HG02973 (cell line): ENCODE results near the gene WDR5.
"Not testable (repeated sequence)": the region's sequence is repeated elsewhere in the genome, so short reads cannot be mapped to it uniquely, and the experiment has no call there.

ENCODE experiments used
- ATAC-seq: cut with Tn5 transposase; IDR thresholded peaks from one replicate; pipeline ENCODE4 v1.9.1; 2021; ENCODE audit warnings: moderate library complexity; ENCODE audit not compliant: unreplicated experiment

The WDR5 gene

DNA sequence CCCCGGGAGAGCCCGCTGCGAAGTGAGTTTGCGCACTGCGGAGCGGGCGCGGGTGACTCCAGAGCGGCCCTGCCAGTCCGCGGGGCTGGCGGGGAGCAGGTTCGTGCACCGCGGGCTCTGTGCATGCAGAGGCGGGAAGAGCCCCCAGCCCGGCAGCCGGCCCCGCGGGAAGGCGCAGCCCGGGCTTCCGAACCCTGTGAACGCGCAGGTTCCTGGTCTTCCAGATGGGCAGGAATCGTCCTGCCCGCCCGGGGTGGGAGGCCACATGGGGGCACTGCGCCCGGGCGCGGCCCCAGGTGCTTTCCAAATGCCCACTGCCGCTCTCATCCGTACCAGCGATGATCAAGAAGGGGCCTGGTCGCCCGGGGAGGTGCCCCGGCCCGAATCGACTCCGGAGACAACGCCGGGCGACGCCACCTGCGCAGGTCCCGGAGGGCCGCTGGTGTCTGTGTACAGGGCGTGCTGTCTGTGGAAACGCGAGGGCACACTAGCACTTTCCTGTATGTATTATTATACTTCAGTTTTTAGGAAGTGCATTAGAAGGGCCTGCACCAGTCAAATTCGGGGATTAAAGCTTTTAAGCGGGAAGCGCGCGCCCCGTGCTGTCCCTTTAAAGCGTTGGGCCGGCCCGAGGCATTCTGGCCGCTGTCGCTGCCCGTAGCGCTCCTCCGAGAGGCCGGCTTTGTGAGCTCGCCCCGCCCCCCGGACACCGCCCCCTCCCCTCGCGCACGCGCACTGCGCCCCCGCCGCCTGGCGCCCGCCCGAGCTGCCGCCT is at the start of gene WDR5:
WDR5 (plus strand) TSS at position 740 of the 775 bp plus-strand sequence. CDS start 3,796 bp downstream, outside the sequence.
- ATAC-seq = peak; percentile 45

DNA sequence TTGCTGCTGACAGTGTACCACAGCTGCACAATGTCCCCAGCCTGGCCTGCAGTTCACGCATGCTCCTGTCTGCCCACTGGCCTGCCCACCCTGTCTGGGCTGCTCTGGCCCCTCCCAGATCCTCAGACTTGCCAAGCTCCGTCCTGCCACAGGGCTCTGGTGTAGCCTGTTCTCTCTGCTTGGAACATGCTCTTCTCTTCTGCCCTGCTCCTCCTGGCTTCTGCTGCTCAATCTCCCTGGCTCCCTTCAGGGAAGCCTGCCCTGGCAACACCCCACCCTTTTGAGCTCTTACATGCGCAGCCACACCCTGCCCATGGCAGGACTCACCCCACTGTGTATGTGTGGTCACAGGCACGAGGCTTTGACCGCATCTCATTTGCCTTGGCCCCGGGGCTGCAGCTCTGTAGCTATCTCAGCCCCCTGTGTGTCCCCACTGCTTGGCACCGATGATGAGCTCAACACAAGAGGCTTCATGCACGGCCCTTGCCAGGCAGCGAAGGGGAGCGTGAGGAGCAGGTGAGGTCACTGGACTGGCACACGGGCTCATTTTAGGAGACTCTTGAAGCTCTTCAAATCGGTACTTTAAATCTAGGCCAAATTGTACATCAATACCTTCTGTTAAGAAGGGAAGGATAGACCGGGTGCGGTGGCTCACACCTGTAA is 47.7 kb upstream of the WDR5 start:
- no peak for ATAC-seq

DNA sequence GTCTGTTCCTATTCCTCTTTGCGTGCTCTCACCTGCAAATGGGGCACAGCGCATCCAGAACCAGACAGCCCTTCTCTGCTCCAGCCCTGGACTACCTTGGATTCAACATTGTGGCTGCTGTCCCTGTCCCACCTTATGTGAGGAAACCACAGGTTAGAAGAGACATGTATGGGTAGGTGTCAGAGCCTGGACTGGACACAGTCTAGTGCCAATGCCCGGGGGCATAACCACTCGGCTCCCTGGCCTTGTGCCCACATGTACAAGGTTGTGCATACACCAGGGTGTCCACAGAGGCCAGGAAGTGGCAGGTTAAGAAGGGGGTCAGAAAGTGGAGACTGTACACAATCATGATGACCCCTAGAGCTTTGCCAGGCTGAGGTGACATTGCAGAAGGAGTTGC is 45.9 kb upstream of the WDR5 start:
- ATAC-seq = no peak

DNA sequence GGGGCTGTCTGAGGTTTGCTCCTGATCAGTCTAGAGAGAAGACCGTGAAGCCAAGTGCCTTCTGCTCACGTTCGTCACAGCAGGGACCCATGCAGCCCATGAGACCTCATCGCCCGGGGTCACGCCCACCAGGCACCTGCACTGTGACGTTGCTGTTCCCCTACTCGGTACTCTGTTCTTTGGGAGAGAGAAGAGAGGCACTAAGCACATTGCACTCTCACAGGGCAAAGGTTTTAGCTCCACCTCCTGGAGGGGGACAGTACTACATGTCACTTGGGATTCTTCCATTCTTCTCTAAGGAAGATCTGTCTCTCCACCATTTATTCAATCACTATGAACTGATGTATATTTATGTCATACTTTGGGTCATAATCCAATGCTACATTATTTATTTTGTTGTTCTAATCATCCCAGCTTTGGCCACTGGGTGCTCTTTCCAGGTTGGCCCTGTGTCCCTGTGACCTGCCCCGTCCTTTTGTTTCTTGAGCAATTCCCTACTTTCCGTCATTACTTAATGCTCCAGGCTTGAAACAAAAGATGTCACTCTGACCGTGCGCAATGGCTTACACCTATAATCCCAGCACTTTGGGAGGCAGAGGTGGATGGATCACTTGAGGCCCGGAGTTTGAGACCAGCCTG is 36.6 kb upstream of the WDR5 start:
- no peak for ATAC-seq

DNA sequence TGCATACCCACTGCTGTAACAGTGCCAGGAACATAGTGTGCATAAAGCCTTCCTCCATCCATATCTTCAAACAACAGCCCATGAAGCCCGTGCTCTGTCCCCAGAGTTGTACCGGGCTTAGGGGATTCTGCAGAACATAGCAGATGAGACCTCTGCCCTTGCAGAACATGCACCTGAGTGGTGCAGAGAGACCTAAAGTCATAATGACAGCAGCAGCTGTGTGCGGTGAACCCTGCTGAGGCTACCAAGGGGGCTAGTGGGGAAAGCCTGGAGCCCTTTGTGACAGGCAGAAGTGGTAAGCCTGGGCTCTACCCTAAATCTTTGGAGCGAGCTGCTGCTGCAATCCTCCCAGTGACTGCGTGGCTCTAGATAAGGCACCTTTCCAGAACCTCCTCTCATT is 35.8 kb upstream of the WDR5 start:
- no peak for ATAC-seq

DNA sequence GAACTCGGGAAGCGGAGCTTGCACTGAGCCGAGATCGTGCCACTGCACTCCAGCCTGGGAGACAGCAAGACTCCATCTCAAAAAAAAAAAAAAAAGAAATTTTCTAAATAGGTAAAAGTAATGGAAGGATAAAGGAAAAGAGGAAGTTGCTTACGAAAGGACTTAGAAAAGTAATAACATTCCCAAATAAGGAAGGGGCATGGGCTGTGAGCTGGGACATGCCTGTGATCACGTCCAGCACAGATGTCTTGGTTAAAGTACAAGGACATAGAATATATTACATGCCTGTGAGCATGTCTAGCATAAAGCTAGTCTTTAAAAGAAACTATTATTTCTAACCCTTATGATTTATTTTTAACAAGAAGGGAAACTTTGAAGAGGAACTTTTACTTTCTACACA is 34.7 kb upstream of the WDR5 start:
- not testable (repeated sequence) for ATAC-seq

DNA sequence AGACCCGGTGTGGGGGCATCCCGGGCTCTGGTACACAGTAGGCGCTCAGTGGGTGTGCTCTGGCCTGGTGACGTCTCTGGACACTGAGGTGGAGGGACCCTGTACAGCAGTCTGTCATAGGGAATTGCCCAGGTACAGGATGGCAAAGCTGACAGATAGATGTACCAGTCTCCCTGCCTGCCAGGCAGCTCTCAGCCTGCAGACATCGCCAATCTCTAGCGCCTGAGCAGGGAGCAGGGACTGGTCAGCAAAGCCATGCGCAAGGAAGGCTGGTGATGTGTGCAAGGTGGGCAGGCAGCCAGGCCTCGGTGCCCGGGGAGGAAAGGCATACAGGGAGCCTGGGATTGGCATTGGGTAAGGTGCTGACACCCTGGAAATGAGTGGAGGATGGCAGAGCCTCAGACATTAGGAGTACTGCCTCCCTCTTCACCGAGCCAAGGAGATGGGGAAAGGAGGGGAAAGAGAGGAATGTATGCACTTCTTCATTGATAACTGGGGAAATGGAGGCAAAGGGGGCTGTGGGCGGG is 34.2 kb upstream of the WDR5 start:
- no peak for ATAC-seq

DNA sequence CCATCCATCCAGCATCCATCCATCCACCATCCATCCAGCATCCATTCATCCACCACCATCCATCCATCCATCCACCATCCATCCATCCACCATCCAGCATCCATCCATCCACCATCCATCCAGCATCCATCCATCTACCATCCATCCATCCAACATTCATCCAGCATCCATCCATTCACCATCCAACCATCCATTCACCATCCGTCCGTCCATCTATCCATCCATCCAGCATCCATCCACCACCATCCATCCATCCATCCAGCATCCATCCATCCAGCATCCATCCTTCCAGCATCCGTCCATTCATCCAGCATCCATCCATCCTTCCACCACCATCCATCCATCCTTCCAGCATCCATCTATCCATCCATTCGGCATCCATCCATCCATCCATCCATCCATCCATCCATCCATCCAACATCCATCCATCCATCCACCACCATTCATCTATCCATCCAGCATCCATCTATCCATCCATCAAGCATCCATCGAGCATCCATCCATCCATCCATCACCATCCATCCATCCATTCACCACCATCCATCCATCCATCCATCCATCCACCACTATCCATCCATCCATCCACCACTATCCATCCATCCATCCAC is 32.4 kb upstream of the WDR5 start:
- no peak for ATAC-seq

DNA sequence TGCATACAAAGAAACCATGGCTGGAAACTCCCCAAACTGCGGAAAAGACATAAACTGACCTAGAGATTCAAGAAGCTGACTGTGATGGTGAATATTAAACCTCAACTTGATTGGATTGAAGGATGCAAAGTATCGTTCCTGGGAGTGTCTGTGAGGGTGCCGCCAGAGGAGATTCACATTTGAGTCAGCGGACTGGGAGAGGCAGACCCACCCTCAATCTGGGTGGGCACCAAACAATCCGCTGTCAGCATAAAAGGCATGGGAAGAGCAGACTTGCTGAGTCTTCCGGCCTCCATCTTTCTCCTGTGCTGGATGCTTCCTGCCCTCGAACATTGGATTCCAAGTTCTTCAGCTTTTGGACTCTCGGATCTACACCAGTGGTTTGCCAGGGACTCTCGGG is 24.8 kb upstream of the WDR5 start:
- ATAC-seq = no peak

DNA sequence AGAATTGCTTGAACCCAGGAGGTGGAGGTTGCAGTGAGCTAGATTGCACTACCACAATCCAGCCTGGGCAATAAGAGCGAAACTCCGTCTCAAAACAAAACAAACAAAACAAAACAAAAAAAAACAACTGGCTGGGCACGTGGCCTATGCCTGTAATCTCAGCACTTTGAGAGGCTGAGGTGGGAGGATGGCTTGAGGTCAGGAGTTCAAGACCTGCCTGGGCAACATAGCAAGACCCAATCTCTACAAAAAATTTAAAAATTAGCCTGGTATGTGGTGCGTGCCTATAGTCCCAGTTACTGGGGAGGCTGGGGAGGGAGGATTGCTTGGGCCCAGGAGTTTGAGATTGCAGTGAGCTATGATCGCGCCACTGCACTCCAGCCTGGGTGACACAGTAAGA is 23.3 kb upstream of the WDR5 start:
- ATAC-seq = no peak

DNA sequence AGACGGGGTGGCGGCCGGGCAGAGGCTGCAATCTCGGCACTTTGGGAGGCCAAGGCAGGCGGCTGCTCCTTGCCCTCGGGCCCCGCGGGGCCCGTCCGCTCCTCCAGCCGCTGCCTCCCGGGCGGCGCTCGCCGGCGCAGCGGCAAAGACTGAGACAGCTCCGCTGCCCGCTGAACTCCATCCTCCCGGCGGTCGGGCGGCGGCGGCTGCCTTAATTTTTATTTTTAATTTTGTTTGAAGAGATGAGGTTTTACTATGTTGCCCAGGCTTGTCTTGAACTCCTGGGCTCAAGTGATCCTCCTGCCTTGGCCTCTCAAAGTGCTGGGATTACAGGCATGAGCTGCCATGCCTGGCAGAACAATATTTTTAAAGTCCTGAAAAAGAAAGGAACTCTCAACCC is 16.9 kb upstream of the WDR5 start:
- ATAC-seq = not testable (repeated sequence)

DNA sequence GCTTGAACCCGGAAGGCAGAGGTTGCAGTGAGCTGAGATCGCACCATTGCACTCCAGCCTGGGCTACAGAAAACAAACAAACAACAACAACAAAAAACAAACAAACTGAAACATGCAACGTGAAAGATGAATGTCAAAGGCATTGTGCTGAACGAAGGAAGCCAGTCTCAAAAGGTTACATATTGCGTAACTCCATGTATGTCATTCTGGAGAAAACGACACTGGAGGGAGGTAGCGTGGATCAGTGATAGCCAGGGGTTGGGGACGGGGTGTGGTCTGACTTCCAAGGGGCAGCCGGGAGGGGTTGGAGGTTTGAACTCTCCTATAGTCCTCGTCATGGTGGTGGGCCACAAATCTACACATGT is 12.1 kb upstream of the WDR5 start:
- ATAC-seq = no peak

DNA sequence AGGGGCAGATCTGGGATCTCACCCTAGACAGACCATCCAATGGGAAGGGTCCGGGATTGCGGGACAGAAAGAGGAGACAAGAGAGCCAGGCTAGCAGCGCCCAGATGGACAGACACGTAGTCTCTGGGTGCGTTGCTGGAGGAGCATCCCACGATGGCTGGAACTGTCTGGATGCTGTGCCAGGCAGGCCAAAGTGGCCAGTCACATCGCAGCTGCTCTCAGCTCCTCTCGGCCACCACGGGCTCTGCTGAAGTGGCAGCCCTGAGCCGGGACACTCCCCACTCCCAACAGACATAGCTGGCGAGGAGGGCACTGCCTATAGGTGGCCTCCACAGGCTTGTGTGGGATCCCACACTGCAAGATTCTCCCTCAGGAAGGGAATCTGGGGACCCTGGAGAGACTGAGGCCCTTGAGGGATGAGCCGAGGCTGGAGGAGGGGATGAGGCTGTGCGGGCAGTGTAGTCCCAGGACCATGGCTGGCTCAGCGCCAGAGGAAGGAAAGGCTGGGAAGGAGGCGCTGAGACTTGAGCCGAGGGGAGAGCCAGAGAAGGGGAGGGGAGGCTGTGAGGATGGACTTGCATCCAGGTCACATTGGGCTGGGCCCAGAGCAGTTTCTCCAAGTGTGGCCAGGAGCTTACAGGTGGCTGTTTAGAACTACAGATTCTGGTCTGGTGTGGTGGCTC is 10.3 kb upstream of the WDR5 start:
- ATAC-seq = no peak

DNA sequence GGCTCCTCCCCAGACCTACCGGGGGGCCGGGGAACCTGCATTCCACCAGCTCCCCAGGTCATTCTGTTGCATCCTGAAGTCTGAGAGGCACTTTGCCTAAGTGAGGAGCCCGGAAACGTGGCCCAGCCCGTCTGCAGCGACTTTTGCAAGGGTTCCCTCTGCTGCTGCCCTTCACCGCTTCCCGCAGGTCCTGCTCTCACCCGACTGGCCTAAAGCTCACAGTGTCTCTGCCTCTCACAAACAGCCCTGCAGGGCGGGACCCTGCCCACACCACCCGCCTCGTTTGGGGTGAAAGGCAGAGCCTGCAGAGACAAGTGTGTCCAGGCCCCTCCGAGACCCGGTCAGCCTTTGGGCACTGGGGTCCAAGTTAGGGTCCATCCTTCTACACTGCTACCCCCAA is 9.5 kb upstream of the WDR5 start:
- ATAC-seq = no peak

DNA sequence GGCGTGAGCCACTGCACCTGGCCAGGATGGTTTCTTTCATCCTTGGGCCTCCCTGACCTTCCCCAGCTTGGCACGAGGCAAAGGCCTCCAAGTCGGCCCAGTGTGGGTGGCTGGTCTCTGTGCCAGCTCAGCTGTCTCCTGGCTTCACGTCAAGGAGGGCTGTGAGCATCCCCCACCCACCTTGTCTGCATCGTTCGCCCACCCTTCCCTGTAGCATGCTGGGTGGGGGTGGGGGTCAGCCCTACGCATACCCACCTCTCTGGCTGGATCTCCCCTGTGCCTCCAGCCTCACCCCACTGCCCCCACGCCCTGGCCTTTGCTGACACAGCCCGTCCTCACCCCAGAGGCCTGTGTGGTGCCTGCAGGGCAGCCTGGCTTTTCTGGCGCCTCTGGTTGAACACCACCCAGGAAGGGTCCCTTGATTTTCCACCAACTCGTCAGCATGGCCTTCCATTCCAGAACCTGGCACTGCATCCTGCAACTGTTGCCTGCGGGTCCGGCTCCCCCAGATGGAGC is 8.8 kb upstream of the WDR5 start:
- no peak for ATAC-seq

DNA sequence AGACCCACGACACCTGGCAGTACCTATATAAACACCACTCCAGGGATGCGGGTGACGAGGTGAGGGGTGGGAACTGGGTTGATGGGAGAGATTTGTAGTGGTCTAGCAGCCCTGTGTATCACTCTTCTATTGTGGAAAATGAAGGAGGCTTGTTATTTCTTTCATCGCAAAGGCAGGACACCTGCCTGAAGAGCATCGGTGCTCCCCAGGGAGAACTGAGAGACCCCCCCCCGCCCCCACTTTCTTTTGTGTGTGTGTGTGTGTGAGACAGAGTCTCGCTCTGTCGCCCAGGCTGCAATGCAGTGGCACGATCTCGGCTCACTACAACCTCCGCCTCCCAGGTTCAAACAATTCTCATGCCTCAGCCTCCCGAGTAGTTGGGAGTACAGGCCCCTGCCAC is 8.3 kb upstream of the WDR5 start:
- no peak for ATAC-seq

DNA sequence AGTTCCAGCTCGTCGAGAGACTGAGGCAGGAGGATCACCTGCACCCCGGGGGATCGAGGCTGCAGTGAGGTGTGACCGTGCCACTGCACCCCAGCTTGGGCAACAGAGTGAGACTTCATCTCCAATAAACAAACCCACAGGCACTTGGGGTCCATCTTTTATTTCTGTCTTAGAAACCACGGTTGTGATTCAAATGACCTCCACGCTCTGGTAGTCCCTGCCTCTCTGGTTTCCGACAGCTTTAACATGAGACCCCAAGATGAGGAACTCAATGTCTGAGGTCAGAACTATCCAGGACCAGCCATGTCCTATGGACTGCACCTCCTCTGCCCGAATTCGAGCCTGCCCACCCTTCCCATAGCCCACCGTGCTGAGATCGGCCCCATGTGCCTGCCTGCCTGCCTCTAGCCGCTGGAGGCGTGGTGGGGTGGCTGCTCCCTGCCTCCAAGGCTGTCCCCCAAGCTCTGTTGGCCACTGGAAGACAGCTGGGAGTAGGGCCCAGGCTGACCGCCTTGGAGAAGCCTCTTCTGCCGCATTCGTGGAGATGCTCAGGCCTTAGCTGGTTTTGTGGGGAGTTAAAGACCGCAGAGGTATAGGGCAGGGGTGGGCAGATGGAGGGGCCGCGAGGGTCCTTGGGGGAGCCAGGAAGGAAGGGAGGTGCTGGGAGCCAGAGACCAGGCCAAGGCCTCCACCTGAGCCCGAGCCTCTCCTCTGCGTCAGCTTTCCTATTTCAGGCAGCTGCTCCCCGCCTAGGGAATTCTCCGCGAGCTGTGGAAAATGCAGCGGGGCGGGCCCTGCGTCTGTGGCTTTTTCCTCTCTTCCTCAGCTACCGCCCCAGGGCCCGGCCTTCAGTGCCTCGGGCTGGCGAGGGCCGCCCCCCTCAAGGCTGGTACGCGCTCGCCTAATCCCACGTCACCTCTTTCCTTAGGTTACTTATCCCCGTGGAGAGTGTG is 6.9 kb upstream of the WDR5 start:
- no peak for ATAC-seq

DNA sequence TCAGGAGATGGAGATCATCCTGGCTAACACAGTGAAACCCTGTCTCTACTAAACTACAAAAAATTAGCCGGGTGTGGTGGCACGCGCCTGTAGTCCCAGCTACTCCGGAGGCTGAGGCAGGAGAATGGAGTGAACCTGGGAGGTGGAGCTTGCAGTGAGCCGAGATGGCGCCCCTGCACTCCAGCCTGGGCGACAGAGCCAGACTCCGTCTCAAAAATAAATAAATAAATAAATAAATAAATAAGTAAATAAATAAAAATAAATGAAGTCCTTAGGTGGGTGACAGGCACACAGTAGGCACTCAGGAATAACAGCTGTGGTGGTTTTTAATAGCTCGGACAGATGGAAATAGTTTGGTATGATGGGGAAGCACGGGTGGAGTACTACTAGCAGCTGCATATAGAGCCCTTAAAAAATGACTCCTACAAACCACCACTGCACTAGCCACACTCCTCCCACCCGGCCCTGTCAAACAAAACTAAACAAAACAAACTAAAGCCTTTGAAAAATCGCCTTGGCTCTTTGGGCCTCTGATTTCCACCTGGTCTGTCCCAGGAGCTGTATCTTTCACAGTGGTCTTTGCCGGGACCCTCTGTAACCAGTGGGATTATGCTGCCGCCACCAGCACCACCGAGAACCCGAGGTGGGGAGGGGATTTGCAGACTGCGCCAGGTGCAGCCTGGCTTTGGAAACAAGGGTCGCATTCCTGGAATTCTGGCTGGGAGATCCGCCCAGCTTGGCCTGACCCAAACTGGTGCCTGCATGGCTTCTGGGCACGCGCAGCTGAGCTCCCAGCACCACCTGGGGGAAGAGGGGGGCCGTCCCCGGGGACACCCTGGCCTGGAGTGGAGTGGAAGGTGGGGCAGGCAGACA is 5.1 kb upstream of the WDR5 start:
- ATAC-seq = no peak
